Nephron (organoid): Measurements from ENCODE around the gene PVALEF.

Experiments used
- H3K27ac Mint-ChIP-seq, 3 experiments: 2 replicates each; pipeline ENCODE4 v1.8.0; 2020; ENCODE audit warnings: mixed read lengths in 3 of 3, mild to moderate bottlenecking in 2 of 3, moderate library complexity in 1 of 3
- H3K27me3 Mint-ChIP-seq: 2 replicates; pipeline ENCODE4 v1.8.0; 2021; ENCODE audit warnings: low read depth, mild to moderate bottlenecking, moderate library complexity, mixed read lengths
- H3K36me3 Mint-ChIP-seq: 2 replicates; pipeline ENCODE4 v1.8.0; 2020; ENCODE audit warnings: low read depth, mixed read lengths
- H3K4me1 Mint-ChIP-seq: 2 replicates; pipeline ENCODE4 v1.8.0; 2020; ENCODE audit warnings: mixed read lengths
- H3K4me3 Mint-ChIP-seq, 3 experiments: 2 replicates each; pipeline ENCODE4 v1.8.0; 2020; ENCODE audit warnings: mild to moderate bottlenecking in 3 of 3, mixed read lengths in 3 of 3, moderate library complexity in 2 of 3
- H3K9me3 Mint-ChIP-seq: 2 replicates; pipeline ENCODE4 v1.8.0; 2020; ENCODE audit warnings: mixed read lengths
- CTCF ChIP-seq, 3 experiments: fragments of 200-600 bp; sonication (generic); IDR thresholded peaks; one replicate each; pipeline ENCODE4 v1.5.0; 2021; ENCODE audit warnings: antibody characterized with exemption in 3 of 3; ENCODE audit not compliant: unreplicated experiment in 3 of 3

The PVALEF gene

DNA sequence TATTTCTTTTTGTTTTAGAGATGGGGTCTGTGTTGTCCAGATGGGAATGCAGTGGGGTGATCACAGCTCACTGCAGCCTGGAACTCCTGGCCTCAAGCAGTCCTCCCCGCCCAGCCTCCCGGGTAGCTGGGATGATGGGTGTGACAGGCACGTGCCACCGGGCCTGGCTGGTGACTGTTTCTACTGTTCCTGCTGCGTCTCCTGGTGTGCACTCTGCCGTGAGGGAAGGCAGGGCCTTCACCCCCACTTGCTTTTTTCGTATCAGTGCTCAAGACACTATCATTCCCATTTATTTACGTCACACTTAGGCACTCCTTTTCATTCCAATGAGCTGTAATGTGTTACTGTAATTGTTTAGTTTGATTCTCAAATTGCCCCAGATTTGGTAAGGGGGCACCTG is 25.3 kb upstream of the PVALEF start:
- H3K4me3 Mint-ChIP-seq: no peak overlapping the region
- H3K9me3 Mint-ChIP-seq: no peaks in the 10 kb centered on the region
- H3K27me3 Mint-ChIP-seq: peaks cover 7% of the 10 kb centered on the region
- H3K36me3 Mint-ChIP-seq: no peaks in the 10 kb centered on the region
- H3K27ac Mint-ChIP-seq: peak overlapping the region in 1 of 3 experiments; percentile 46
- H3K4me1 Mint-ChIP-seq: no peaks in the 10 kb centered on the region
- TF ChIP-seq CTCF (IDR thresholded peaks at IDR 0.05; ENCODE audit: unreplicated experiment in 3 of 3): no peak

DNA sequence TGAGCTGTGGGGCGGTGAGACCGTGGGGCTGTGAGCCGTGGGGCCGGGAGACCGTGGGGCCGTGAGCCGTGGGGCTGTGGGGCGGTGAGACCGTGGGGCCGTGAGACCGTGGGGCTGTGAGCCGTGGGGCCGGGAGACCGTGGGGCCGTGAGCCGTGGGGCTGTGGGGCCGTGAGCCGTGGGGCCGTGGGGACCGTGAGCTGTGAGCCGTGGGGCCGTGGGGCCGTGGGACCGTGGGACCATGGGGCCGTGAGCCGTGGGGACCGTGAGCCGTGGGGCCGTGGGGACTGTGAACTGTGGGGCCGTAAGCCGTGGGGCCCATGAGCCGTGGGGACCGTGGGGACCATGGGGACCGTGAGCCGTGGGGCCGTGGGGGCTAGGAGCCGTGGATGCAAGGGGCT is 24.6 kb upstream of the PVALEF start:
- Mint-ChIP-seq H3K36me3 (no peaks in the 10 kb centered on the region), H3K4me3 (no peak overlapping the region), H3K27ac (no peak overlapping the region), H3K4me1 (no peaks in the 10 kb centered on the region), H3K9me3 (no peaks in the 10 kb centered on the region), H3K27me3 (peaks cover 7% of the 10 kb centered on the region)
- no peak for TF ChIP-seq CTCF (IDR thresholded peaks at IDR 0.05; ENCODE audit: unreplicated experiment in 3 of 3)

- no peaks in the 10 kb centered on the region for H3K9me3 Mint-ChIP-seq
- peak overlapping the region in 1 of 3 experiments; percentile 51 for H3K27ac Mint-ChIP-seq
- H3K36me3 Mint-ChIP-seq: no peaks in the 10 kb centered on the region
- no peaks in the 10 kb centered on the region for H3K4me1 Mint-ChIP-seq
- peak; percentile 55 to 72 (median 69) for TF ChIP-seq CTCF (IDR thresholded peaks at IDR 0.05; ENCODE audit: unreplicated experiment in 3 of 3)
- H3K27me3 Mint-ChIP-seq: peaks cover 7% of the 10 kb centered on the region
- no peak overlapping the region for H3K4me3 Mint-ChIP-seq
Measured at GRCh38 chr17:81142301-81143199, 22.8 kb upstream of the PVALEF start.

GRCh38 chr17:81143200-81143527 is 22.1 kb upstream of the PVALEF start:
- Mint-ChIP-seq H3K4me1 (no peaks in the 10 kb centered on the region), H3K4me3 (no peak overlapping the region), H3K9me3 (no peaks in the 10 kb centered on the region), H3K27me3 (peaks cover 8% of the 10 kb centered on the region), H3K36me3 (no peaks in the 10 kb centered on the region), H3K27ac (no peak overlapping the region)
- no peak for TF ChIP-seq CTCF (IDR thresholded peaks at IDR 0.05; ENCODE audit: unreplicated experiment in 3 of 3)

DNA sequence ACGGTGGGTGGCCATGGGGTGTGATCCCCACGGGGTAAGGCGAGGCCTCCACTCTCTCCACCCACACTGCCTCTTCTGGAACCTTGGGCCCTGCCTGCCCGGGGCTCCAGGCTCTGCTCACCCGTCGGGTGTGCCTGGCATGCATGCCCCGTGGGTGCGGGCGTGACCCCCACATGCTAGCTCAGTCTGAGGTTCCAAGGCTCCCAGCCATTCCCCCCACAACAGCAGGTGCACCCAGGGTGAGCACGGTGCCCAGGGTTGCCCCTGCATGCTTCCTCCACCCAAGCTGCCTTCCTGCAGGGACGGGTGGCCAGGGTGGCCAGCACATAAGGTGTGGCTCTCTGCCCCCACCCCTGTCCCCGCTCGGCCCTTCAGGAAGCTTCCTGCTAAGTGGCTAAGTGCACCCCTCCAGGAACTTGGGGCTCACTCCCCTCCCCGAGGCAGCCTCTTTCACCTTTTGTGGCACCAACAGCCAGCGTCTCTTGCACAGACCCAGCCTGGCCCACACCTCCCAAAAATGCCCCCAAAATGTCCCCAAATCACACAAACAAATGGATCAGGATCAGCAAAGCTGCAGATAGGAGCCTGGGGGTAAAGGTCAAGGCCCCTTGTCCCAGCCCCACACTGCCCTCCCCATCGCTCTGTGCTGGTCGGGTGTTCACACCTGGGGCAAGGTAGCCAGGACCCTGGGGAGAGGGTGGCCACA is 21.4 kb upstream of the PVALEF start:
- H3K9me3 Mint-ChIP-seq: no peaks in the 10 kb centered on the region
- no peaks in the 10 kb centered on the region for H3K36me3 Mint-ChIP-seq
- no peaks in the 10 kb centered on the region for H3K4me1 Mint-ChIP-seq
- TF ChIP-seq CTCF (IDR thresholded peaks at IDR 0.05; ENCODE audit: unreplicated experiment in 3 of 3): no peak
- no peak overlapping the region for H3K27ac Mint-ChIP-seq
- H3K4me3 Mint-ChIP-seq: no peak overlapping the region
- peaks cover 9% of the 10 kb centered on the region for H3K27me3 Mint-ChIP-seq
